Ishikawa (cell line): ENCODE data around the gene FBXO8.
A peak's percentile ranks its signal among the peaks of the same experiment; 100 is the strongest.

Source experiments
- CEBPB ChIP-seq: IDR thresholded peaks from 2 replicates; pipeline ENCODE4 v1.6.1; 2012
- CREB1 ChIP-seq: IDR thresholded peaks from 2 replicates; pipeline ENCODE4 v1.6.1; 2012; ENCODE audit warnings: low read depth
- EGR1 ChIP-seq: IDR thresholded peaks from 2 replicates; pipeline ENCODE4 v1.6.1; 2012
- EP300 ChIP-seq: IDR thresholded peaks from 2 replicates; pipeline ENCODE4 v1.6.1; 2012; ENCODE audit warnings: borderline replicate concordance
- FOXM1 ChIP-seq: IDR thresholded peaks from 2 replicates; pipeline ENCODE4 v1.6.1; 2012; ENCODE audit warnings: low read depth, borderline replicate concordance
- NFIC ChIP-seq: IDR thresholded peaks from 2 replicates; pipeline ENCODE4 v1.6.1; 2012
- RAD21 ChIP-seq: IDR thresholded peaks from 2 replicates; pipeline ENCODE4 v1.6.1; 2012; ENCODE audit warnings: low read depth
- TAF1 ChIP-seq: IDR thresholded peaks from 2 replicates; pipeline ENCODE4 v1.6.1; 2012; ENCODE audit warnings: low read depth, mild to moderate bottlenecking
- TCF12 ChIP-seq: IDR thresholded peaks from 2 replicates; pipeline ENCODE4 v1.6.1; 2012; ENCODE audit warnings: low read depth
- TEAD4 ChIP-seq: IDR thresholded peaks from 2 replicates; pipeline ENCODE4 v1.6.1; 2012
- YY1 ChIP-seq: IDR thresholded peaks from 2 replicates; pipeline ENCODE4 v1.6.1; 2012; ENCODE audit warnings: low read depth
- ZBTB7A ChIP-seq: IDR thresholded peaks from 2 replicates; pipeline ENCODE4 v1.6.1; 2012; ENCODE audit warnings: low read depth
- TF ChIP-seq, protein P1 (sequence below): IDR thresholded peaks from 2 replicates; pipeline ENCODE4 v1.6.1; 2012
- TF ChIP-seq, protein P2 (sequence below): IDR thresholded peaks from 2 replicates; pipeline ENCODE4 v1.6.1; 2012
- TF ChIP-seq, protein P3 (sequence below): IDR thresholded peaks from 2 replicates; pipeline ENCODE4 v1.6.1; 2012; ENCODE audit warnings: low read depth, mild to moderate bottlenecking

Gene FBXO8

DNA sequence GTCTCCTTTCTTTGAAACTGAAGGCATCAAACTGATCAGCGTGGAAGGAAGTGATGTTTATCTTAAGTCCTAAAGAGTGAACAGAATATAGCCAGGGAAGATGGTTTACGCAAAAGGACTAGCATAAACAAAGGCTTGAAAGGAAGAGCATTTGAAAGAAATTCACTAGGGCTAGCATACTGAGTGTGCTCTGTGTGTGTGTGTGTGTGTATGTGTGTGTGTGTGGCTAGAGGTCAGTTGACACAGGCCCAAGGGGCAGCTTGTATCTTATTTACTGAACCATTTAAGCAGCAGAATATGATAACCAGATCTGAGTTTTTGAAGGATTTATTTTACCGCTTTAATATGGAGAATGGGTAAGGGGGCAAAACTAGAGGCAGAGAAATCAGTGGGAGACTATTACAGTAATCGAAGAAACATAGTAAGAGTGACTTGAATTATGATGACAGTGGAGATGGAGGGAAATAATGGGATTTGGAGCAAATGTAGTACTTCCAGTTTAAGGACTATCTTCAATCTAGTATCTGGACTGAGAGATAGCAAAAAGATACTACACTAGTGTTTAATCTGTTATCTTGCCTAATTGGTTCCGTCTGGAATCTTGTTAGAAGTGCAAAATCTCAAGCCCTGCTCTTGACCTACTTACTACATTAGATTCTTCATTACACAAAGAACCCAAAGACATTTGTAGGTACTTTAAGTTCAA lies 37.2 kb upstream of the FBXO8 start:
- TF ChIP-seq EGR1: no peak
- no peak for TF ChIP-seq RAD21
- no peak for TF ChIP-seq EP300
- no peak for TF ChIP-seq TAF1
- no peak for TF ChIP-seq NFIC
- TF ChIP-seq ZBTB7A: no peak

DNA sequence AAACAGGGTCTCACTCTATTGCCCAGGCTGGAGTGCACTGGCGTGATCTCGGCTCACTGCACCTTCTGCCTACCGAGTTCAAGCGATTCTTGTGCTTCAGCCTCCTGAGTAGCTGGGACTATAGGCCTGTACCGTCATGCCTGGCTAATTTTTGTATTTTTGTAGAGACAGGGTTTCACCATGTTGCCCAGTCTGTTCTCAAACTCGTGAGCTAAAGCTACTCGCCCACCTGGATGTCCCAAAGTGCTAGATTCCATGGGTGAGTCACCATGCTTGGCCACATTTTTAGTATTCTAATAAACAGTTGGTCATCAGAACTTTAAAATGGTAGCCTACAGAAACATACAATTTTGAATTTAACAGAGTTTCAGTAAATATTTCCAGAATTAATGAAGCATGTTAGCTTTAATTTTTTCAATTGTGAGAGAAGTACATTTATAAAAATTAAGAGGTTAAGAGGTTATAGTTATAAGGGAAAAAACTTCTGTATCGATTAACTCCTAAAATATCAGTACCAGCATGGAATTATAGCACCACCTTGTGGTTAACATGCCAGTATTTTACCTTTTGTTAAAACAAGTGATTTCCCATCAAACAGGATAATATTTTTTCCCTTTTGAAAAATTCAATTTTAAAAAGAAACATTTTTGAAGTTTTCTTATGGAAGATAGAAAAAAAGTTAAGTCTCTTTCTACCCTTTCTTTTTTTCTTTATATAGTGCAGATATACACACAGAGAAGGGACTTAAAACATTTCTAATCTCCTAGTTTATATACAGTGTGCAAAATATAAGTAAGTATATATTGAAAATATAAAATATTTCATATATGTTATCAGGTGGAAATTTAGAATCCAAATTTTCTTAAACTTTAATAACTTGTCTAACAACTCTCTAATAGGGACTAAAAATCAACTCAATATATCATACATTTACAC lies 35.6 kb upstream of the FBXO8 start:
- TF ChIP-seq ZBTB7A: no peak
- TF ChIP-seq RAD21: peak; percentile 67
- TF ChIP-seq YY1: no peak
- TF ChIP-seq CREB1: no peak

DNA sequence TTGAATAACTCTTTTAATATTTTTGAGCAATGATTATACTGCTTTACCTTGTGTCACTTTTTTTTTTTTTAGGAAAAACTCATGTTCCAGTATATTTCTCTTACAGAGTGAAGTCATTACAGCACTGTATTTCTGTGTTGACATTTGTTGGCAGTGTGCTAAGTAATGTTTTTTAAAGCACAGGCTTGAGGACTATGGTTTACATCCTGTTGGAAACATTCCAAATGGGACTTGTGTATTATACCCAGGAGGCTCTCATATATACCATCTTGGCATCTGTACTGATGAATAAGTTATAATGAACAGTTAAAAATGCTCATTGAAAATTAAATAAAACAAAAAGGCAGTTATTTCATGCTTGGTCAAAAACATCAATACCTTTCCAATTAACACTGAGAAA lies 34.1 kb upstream of the FBXO8 start:
- TF ChIP-seq, protein P1, sequence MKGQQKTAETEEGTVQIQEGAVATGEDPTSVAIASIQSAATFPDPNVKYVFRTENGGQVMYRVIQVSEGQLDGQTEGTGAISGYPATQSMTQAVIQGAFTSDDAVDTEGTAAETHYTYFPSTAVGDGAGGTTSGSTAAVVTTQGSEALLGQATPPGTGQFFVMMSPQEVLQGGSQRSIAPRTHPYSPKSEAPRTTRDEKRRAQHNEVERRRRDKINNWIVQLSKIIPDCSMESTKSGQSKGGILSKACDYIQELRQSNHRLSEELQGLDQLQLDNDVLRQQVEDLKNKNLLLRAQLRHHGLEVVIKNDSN: no peak
- TF ChIP-seq FOXM1 (no peak), ZBTB7A (no peak), YY1 (no peak), TEAD4 (no peak), TAF1 (no peak), TCF12 (no peak), NFIC (no peak), RAD21 (no peak), CREB1 (no peak), CEBPB (no peak), EGR1 (no peak), EP300 (no peak)
- TF ChIP-seq, protein P2, sequence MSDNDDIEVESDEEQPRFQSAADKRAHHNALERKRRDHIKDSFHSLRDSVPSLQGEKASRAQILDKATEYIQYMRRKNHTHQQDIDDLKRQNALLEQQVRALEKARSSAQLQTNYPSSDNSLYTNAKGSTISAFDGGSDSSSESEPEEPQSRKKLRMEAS: no peak
- TF ChIP-seq, protein P3, sequence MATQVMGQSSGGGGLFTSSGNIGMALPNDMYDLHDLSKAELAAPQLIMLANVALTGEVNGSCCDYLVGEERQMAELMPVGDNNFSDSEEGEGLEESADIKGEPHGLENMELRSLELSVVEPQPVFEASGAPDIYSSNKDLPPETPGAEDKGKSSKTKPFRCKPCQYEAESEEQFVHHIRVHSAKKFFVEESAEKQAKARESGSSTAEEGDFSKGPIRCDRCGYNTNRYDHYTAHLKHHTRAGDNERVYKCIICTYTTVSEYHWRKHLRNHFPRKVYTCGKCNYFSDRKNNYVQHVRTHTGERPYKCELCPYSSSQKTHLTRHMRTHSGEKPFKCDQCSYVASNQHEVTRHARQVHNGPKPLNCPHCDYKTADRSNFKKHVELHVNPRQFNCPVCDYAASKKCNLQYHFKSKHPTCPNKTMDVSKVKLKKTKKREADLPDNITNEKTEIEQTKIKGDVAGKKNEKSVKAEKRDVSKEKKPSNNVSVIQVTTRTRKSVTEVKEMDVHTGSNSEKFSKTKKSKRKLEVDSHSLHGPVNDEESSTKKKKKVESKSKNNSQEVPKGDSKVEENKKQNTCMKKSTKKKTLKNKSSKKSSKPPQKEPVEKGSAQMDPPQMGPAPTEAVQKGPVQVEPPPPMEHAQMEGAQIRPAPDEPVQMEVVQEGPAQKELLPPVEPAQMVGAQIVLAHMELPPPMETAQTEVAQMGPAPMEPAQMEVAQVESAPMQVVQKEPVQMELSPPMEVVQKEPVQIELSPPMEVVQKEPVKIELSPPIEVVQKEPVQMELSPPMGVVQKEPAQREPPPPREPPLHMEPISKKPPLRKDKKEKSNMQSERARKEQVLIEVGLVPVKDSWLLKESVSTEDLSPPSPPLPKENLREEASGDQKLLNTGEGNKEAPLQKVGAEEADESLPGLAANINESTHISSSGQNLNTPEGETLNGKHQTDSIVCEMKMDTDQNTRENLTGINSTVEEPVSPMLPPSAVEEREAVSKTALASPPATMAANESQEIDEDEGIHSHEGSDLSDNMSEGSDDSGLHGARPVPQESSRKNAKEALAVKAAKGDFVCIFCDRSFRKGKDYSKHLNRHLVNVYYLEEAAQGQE: no peak

DNA sequence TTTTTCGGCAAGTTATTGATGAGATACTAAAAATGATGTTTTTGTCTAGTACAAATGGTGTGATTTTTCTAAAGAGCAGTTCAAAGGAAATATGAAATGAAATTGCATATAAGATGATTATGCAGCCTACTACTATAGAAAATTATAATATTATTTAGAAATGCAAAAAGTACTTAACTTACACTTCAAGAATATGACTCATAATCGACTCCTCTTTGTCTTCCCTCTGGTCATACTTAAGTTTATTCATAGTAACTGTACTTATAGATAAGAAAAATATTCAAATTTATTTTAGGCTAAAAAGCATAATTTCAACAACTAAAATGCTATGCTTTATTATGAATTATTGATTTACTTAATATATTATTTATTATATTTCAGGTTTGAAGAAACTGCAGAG lies 33.5 kb upstream of the FBXO8 start:
- TF ChIP-seq TEAD4 (no peak), TCF12 (no peak), CEBPB (no peak), EGR1 (no peak), CREB1 (no peak), FOXM1 (no peak), ZBTB7A (no peak)
- TF ChIP-seq, protein P3: no peak
- TF ChIP-seq, protein P1: no peak

DNA sequence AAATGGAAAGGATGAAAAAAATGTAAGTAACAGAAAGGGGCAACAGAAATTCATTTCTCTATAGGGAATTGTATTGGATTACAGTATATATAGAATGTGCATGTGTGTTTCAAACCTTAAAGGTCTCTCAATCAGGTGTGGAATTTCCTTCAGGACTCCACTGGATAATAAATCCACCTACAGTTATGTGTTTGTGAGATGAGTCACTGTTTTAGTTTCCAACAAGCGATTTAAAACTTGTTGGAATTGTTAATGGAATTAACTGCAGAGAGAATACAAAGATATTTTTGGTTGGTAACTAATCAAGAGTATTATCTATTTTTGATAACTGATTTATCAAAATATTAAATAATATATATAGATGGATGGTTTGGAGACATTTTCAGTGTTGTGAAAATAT lies 33.1 kb upstream of the FBXO8 start:
- TF ChIP-seq, protein P2: no peak
- TF ChIP-seq EGR1 (no peak), FOXM1 (no peak), CREB1 (no peak)

DNA sequence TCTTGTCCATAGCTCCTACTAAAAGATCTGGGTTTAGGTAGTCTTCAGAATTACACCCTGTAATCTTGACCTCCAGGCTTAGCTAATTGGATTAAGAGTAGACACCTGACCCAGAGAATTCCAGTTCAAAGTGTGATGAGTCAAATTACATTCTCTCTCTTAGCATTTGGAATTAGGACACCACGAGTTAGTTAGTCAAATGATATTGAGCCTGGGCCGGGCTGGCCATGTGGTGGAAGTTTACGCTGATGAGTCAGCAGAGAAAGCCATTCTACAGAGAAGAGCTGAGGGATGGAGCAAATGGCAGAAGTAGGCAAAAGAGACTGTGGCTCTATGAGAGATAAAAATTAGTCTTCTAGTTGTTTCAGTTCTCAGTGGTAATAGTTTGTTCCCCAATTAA lies 31.3 kb upstream of the FBXO8 start:
- TF ChIP-seq FOXM1 (no peak), YY1 (no peak), EGR1 (no peak), RAD21 (no peak), NFIC (no peak), TCF12 (no peak), ZBTB7A (no peak), CEBPB (no peak), TEAD4 (no peak), EP300 (no peak), TAF1 (no peak), CREB1 (no peak)
- TF ChIP-seq, protein P3: no peak
- TF ChIP-seq, protein P2: no peak
- TF ChIP-seq, protein P1: no peak
